Measurements from ENCODE around the gene CD248. TPM values are rescaled to one million over a fixed set of nuclear protein-coding genes. Genes with fewer than 3 reads are reported as not detected.

Gene CD248
- total and polyA plus RNA-seq, 2 experiments from 2014 or later: 2.4 to 3.8 TPM

GRCh38 chr11:66293352-66293751, 23.5 kb downstream of the CD248 start:
- Histone ChIP-seq H3K4me1 (ENCODE audit: insufficient read depth) (peaks cover 17% of the 10 kb centered on the region), H3K9me2 (ENCODE audit: insufficient read depth) (no peaks in the 10 kb centered on the region), H3F3A (replicated peaks; ENCODE audit: low read depth) (peaks cover 18% of the 10 kb centered on the region; the same call in 1 of the 2 replicates), H3K27me3 (ENCODE audit: insufficient read depth) (peaks cover 30% of the 10 kb centered on the region), H4K20me1 (replicated peaks; ENCODE audit: insufficient read depth) (no peaks in the 10 kb centered on the region), H2AFZ (no peak overlapping the region), H3K4me3 (no peak overlapping the region), H3K27ac (ENCODE audit: low read depth) (no peak overlapping the region), H3K36me3 (ENCODE audit: insufficient read depth) (no peaks in the 10 kb centered on the region), H3K4me2 (no peak overlapping the region), H3K79me2 (replicated peaks; ENCODE audit: insufficient read depth) (peaks cover 4% of the 10 kb centered on the region)
- no peak for TF ChIP-seq CTCF (conservative IDR thresholded peaks at IDR 0.05; ENCODE audit: low read depth in 2 of 2)
- TF ChIP-seq POLR2AphosphoS5 (IDR thresholded peaks at IDR 0.05; ENCODE audit: low read depth): no peak
- TF ChIP-seq ZNF114 (CRISPR knock-in tag; IDR thresholded peaks at IDR 0.05): no peak
- TF ChIP-seq ZNF462 (CRISPR knock-in tag; IDR thresholded peaks at IDR 0.05): no peak
- TF ChIP-seq EZH2 (IDR thresholded peaks at IDR 0.05; ENCODE audit: low read depth, unreplicated experiment): no peak
- TF ChIP-seq STAT1 (IDR thresholded peaks at IDR 0.05; ENCODE audit: unreplicated experiment): no peak
- no peak for TF ChIP-seq NANOG (IDR thresholded peaks at IDR 0.05; ENCODE audit: borderline replicate concordance)
- no peak for TF ChIP-seq REST (IDR thresholded peaks at IDR 0.05; ENCODE audit: unreplicated experiment)
- no peak for TF ChIP-seq ZNF331 (CRISPR knock-in tag; IDR thresholded peaks at IDR 0.05; ENCODE audit: low read depth)
- TF ChIP-seq EZH2phosphoT487 (IDR thresholded peaks at IDR 0.05; ENCODE audit: unreplicated experiment): no peak
- TF ChIP-seq CREB1 (CRISPR knock-in tag; IDR thresholded peaks at IDR 0.05; ENCODE audit: low read depth): no peak
- TF ChIP-seq ETS1 (IDR thresholded peaks at IDR 0.05): no peak
- TF ChIP-seq JUNB (IDR thresholded peaks at IDR 0.05; ENCODE audit: unreplicated experiment): no peak
- Mint-ChIP-seq H3K4me1 (peaks cover 31% of the 10 kb centered on the region), H3K27me3 (ENCODE audit: insufficient read depth, low read depth, poor library complexity) (peaks cover 31% of the 10 kb centered on the region), H3K9me3 (peaks cover 2% of the 10 kb centered on the region; the same call in 1 of the 3 replicates), H3K36me3 (ENCODE audit: low read depth) (no peaks in the 10 kb centered on the region; the same call in 2 of the 3 replicates), H3K27ac (no peak overlapping the region), H3K4me3 (no peak overlapping the region; the same call in 2 of the 3 replicates)
- DNase-seq (ENCODE audit: low spot score) (no peak), ATAC-seq (no peak)
